RWPE1 (cell line): ENCODE measurements around the gene TLCD2.
"Not testable (repeated sequence)": the region's sequence is repeated elsewhere in the genome, so short reads cannot be mapped to it uniquely, and the experiment has no call there.

Experiments
- CTCF ChIA-PET: fragments of 350-600 bp; sonication (Branson Sonifier 250); formaldehyde crosslinking; extraction: SDS; loops from one replicate; lab custom pipeline; 2021; lab: Yijun Ruan, JAX
- POLR2A ChIA-PET: fragments of 400-600 bp; formaldehyde crosslinking; extraction: SDS; loops from one replicate; lab custom pipeline; 2020; ENCODE audit warnings: antibody characterized with exemption; ENCODE audit not compliant: low non-redundant PET; lab: Yijun Ruan, JAX
- DNase-seq: peaks from one replicate; pipeline ENCODE4 v3.0.0; 2012; ENCODE audit warnings: low spot score
- H3K27ac ChIP-seq: fragments of 450-650 bp; 2 replicates; pipeline ENCODE4 v1.5.1; 2017
- CTCF ChIP-seq: fragments of 450-650 bp; conservative IDR thresholded peaks from 2 replicates; pipeline ENCODE4 v1.5.1; 2017; ENCODE audit warnings: low read depth, mild to moderate bottlenecking

The TLCD2 gene

DNA sequence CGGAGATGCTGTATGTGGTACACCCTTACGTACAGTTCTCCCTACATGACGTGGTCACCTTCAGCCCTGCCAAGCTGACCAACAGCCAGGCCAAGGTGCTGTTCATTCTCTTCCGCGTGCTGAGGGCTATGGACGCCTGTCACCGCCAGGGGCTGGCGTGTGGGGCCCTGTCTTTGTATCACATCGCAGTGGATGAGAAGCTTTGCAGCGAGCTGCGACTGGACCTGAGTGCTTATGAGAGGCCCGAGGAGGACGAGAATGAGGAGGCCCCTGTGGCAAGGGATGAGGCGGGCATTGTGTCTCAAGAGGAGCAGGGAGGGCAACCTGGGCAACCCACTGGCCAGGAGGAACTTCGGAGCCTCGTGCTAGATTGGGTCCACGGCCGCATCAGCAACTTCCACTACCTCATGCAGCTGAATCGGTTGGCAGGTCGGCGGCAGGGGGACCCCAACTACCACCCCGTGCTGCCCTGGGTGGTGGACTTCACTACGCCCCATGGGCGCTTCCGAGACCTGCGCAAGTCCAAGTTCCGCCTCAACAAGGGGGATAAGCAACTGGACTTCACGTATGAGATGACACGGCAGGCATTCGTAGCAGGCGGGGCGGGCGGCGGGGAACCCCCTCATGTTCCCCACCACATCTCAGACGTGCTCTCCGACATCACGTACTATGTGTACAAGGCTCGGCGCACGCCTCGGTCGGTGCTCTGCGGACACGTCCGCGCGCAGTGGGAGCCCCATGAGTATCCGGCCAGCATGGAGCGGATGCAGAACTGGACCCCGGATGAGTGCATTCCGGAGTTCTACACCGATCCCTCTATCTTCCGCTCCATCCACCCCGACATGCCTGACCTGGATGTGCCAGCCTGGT is 15.7 kb upstream of the TLCD2 start:
- peak overlapping the region; percentile 99 for H3K27ac ChIP-seq
- POLR2A ChIA-PET, result interaction anchor here (0.6 kb wide), 1 partner anchor 45 kb away, joined by 3 read pairs; no protein-coding TSS in a partner anchor
- CTCF ChIA-PET, result no interaction called here

DNA sequence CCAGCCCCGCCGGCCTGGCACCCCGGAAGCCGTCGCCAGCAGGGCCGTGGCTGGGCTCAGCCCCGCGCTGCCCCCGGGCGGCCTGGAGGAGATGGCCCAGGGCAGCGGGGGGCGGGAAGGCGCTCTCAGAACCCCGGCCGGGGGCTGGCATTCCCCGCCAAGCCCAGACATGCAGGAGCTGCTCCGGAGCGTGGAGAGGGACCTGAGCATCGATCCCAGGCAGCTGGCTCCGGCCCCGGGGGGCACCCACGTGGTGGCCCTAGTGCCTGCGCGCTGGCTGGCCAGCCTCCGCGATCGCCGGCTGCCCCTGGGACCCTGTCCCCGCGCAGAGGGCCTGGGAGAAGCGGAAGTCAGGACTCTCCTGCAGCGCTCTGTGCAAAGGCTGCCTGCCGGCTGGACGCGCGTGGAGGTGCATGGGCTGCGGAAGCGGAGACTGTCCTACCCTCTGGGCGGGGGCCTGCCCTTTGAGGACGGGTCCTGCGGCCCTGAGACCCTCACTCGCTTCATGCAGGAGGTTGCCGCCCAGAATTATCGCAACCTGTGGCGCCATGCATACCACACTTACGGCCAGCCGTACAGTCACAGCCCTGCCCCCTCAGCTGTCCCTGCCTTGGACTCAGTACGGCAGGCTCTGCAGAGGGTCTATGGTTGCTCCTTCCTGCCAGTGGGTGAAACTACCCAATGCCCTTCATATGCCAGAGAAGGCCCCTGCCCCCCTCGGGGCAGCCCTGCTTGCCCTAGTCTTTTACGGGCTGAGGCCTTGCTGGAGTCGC is 14.9 kb upstream of the TLCD2 start:
- peak; percentile 29 for TF ChIP-seq CTCF
- POLR2A ChIA-PET, result no interaction called here
- DNase-seq, result peak; percentile 38
- CTCF ChIA-PET, result no interaction called here
- peak overlapping the region; percentile 99 for H3K27ac ChIP-seq

More for the DNA sequence above, 15.7 kb upstream of the TLCD2 start:
- TF ChIP-seq CTCF, result no peak
- no peak for DNase-seq

DNA sequence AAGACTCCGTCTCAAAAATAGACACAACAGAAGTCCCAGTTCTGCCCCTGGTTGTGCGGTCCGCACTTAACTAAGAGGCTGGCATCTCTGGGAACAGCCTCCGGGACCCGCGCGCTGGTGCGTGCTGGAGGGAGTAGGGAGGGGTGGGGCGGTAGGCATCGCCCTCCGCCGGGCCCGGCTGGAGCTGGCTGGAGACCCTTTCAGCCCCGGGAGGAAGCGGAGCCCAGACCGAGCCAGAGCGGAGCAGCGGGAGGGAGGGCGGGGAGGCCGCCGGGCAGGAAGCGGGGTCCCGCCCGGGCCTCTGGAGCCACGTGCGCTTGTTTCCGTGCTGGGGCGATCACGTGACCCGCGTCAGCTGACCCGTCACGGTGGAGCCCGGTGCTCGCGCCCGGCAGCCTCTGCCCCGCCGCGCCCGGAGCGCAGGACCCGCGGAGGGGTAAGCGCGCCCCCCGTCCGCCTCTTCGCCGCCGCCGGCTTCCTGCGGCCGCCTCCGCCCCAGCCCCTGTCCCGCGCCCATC is 14.2 kb upstream of the TLCD2 start, which contains the start of gene WDR81:
Gene WDR81 (plus strand): TSS at position 354 of the 518 bp plus-strand sequence. CDS start 256 bp downstream, outside the sequence.
- peak; percentile 77 for DNase-seq
- ChIA-PET CTCF (interaction anchor here (0.7 kb wide), 1 partner anchor 105 kb away, joined by 4 read pairs; no protein-coding TSS in a partner anchor), POLR2A (no interaction called here)
- H3K27ac ChIP-seq, result peak within 1 kb of the TSS; percentile 99
- no peak for TF ChIP-seq CTCF

DNA sequence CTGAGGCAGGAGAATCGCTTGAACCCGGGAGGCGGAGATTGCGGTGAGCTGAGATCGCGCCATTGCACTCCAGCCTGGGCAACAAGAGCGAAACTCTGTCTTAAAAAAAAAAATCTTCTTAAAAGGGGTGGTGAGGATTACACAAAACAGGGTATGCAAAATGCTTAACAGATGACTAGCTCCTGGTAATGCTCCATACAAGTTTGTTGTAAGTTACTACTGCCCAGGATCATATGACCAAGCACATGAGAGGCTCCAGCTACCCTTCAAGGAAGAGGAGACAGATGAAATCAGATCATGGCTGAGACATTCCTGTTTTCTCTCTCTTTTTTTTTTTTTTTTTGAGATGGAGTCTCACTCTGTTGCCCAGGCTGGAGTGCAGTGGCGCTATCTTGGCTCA is 11.8 kb upstream of the TLCD2 start:
- peak overlapping the region; percentile 99 for H3K27ac ChIP-seq
- POLR2A ChIA-PET, DNase-seq: not testable (repeated sequence)
- CTCF ChIA-PET, result interaction anchor here (1.2 to 1.6 kb wide), 2 partner anchors 48 to 62 kb away, joined by 3 to 6 read pairs; no protein-coding TSS in a partner anchor

GRCh38 chr17:1720856-1721386 is 10.7 kb upstream of the TLCD2 start:
- ChIA-PET POLR2A (no interaction called here), CTCF (interaction anchor here (0.6 to 1.6 kb wide), 10 partner anchors 10 to 305 kb away, joined by 3 to 7 read pairs (median 4); no protein-coding TSS in a partner anchor)
- no peak for DNase-seq
- H3K27ac ChIP-seq, result peak overlapping the region; percentile 99
- peak; percentile 97 for TF ChIP-seq CTCF

- no peak for DNase-seq
- H3K27ac ChIP-seq, result peak overlapping the region; percentile 99
- no peak for TF ChIP-seq CTCF
- ChIA-PET POLR2A (interaction anchor here (0.7 kb wide), 1 partner anchor 50 kb away, joined by 7 read pairs; no protein-coding TSS in a partner anchor), CTCF (interaction anchor here (0.6 kb wide), 1 partner anchor 551 kb away, joined by 3 read pairs; no protein-coding TSS in a partner anchor)
Measured at GRCh38 chr17:1718362-1719165, 8.4 kb upstream of the TLCD2 start.
